Left lung (tissue), 10 donors: ENCODE measurements around the gene SLC32A1. TPM values are rescaled to one million over a fixed set of nuclear protein-coding genes. Genes with fewer than 3 reads are reported as not detected.

Experiments used
- ATAC-seq: fragments of 200-7000 bp; cut with Tn5 transposase; one replicate; pipeline ENCODE4 v1.9.1; 2020; ENCODE audit warnings: moderate library complexity
- DNase-seq, 4 donors: peaks; one replicate each; pipeline ENCODE4 v3.0.0-alpha.2; 2013 to 2020
- H3K27ac ChIP-seq, 2 donors: fragments of 200-600 bp; sonication (generic) in 1 of 2; one replicate each; pipeline versions ENCODE4 v1.5.0 to v1.8.0; 2020 to 2021
- H3K27me3 ChIP-seq, 2 donors: fragments of 200-600 bp; sonication (generic) in 1 of 2; one replicate each; pipeline versions ENCODE4 v1.5.0 to v1.8.0; 2020 to 2021
- H3K36me3 ChIP-seq, 2 donors: fragments of 200-600 bp; sonication (generic) in 1 of 2; one replicate each; pipeline versions ENCODE4 v1.5.0 to v1.8.0; 2020 to 2021
- H3K4me1 ChIP-seq, 2 donors: fragments of 200-600 bp; one replicate each; pipeline ENCODE4 v1.8.0; 2021
- H3K4me3 ChIP-seq, 2 donors: fragments of 200-600 bp; sonication (generic) in 1 of 2; one replicate each; pipeline versions ENCODE4 v1.5.0 to v1.8.0; 2020 to 2021; ENCODE audit warnings: mild to moderate bottlenecking in 1 of 2
- H3K9me3 ChIP-seq, 2 donors: fragments of 200-600 bp; sonication (generic) in 1 of 2; one replicate each; pipeline versions ENCODE4 v1.5.0 to v1.8.0; 2020 to 2021
- CTCF ChIP-seq, 2 donors: fragments of 200-600 bp; sonication (generic) in 1 of 2; IDR thresholded peaks; one replicate each; pipeline versions ENCODE4 v1.5.0 to v1.8.0; 2021; ENCODE audit warnings: antibody characterized with exemption in 2 of 2
- intact Hi-C, 2 donors: fragments of 100-400 bp; cut with DNase I; formaldehyde crosslinking; loops; one replicate each; pipeline versions ENCODE4 v1.11.2 to v1.14.2; 2022
- polyA plus RNA-seq, 6 donors: library from polyadenylated mRNA; unstranded; fragments of 120-200 nt; gene quantifications; one replicate each; pipeline ENCODE4 v1.2.1, GENCODE V29; 2013; ENCODE audit not compliant: insufficient read length in 6 of 6
- total RNA-seq, 2 donors: library from RNA; stranded (reverse); fragmentation: NEBNext Ultra II Directional; extraction: Animal tissue kit (Norgen Biotek cat#: 25700); gene quantifications; one replicate each; pipeline ENCODE4 v1.2.1, GENCODE V29; 2021
- donor health status: DM: no; HTN: yes; CAD: no.
- donor health status: DM: no; HTN: no; CAD: no.

Gene SLC32A1
- total and polyA plus RNA-seq, 8 donors, result not detected

- no peak overlapping the region for H3K27ac ChIP-seq
- intact Hi-C loops, result no loop called here
- H3K4me1 ChIP-seq, result no peaks in the 10 kb centered on the region
- DNase-seq (no peak), ATAC-seq (no peak)
- no peaks in the 10 kb centered on the region for H3K9me3 ChIP-seq
- no peaks in the 10 kb centered on the region for H3K36me3 ChIP-seq
- TF ChIP-seq CTCF (IDR thresholded peaks at IDR 0.05), result no peak
- H3K27me3 ChIP-seq, result peaks cover 0 to 84% of the 10 kb centered on the region in 2 donors
- H3K4me3 ChIP-seq, result no peak overlapping the region
Measured at GRCh38 chr20:38714308-38714707, 10.0 kb upstream of the SLC32A1 start.

- TF ChIP-seq CTCF (IDR thresholded peaks at IDR 0.05), result no peak
- ATAC-seq, result no peak
- no peak for DNase-seq
- no peaks in the 10 kb centered on the region for H3K36me3 ChIP-seq
- H3K9me3 ChIP-seq, result no peaks in the 10 kb centered on the region
- no peak overlapping the region for H3K27ac ChIP-seq
- H3K4me3 ChIP-seq, result no peak overlapping the region
- H3K27me3 ChIP-seq, result peaks cover 0 to 95% of the 10 kb centered on the region in 2 donors
- intact Hi-C loops, result no loop called here
- H3K4me1 ChIP-seq, result no peaks in the 10 kb centered on the region
Measured at GRCh38 chr20:38715646-38716045, 8.6 kb upstream of the SLC32A1 start.

GRCh38 chr20:38722683-38723016 is 1.6 kb upstream of the SLC32A1 start:
- H3K27me3 ChIP-seq, result peaks cover 67 to 100% of the 10 kb centered on the region in 2 donors

GRCh38 chr20:38723017-38723847 is 1.1 kb upstream of the SLC32A1 start:
- Histone ChIP-seq H3K9me3 (no peaks in the 10 kb centered on the region), H3K36me3 (no peaks in the 10 kb centered on the region), H3K27me3 (peaks cover 73 to 100% of the 10 kb centered on the region in 2 donors), H3K27ac (no peak overlapping the region), H3K4me1 (peaks cover 0 to 24% of the 10 kb centered on the region in 2 donors), H3K4me3 (no peak overlapping the region)
- no peak for TF ChIP-seq CTCF (IDR thresholded peaks at IDR 0.05)
- intact Hi-C loops, result no loop called here
- no peak for DNase-seq
- ATAC-seq, result no peak

More at GRCh38 chr20:38722683-38723016, 1.6 kb upstream of the SLC32A1 start:
- intact Hi-C loops, result no loop called here
- Histone ChIP-seq H3K9me3 (no peaks in the 10 kb centered on the region), H3K36me3 (no peaks in the 10 kb centered on the region), H3K4me3 (no peak overlapping the region), H3K4me1 (peaks cover 0 to 24% of the 10 kb centered on the region in 2 donors), H3K27ac (no peak overlapping the region)
- ATAC-seq, result no peak
- DNase-seq, result no peak
- TF ChIP-seq CTCF (IDR thresholded peaks at IDR 0.05), result no peak

GRCh38 chr20:38724626-38725147 is 401 bp downstream of the SLC32A1 start:
- Histone ChIP-seq H3K4me3 (no peak overlapping the region), H3K9me3 (no peaks in the 10 kb centered on the region), H3K27me3 (peaks cover 88 to 100% of the 10 kb centered on the region in 2 donors), H3K27ac (no peak overlapping the region), H3K36me3 (no peaks in the 10 kb centered on the region), H3K4me1 (peaks cover 0 to 24% of the 10 kb centered on the region in 2 donors)
- no peak for ATAC-seq
- TF ChIP-seq CTCF (IDR thresholded peaks at IDR 0.05), result no peak
- intact Hi-C loops, result no loop called here
- DNase-seq, result no peak
